GM06990 (cell line): Measurements from ENCODE around the gene KLHL21.
A peak's percentile ranks its signal among the peaks of the same experiment; 100 is the strongest.

Source experiments
- DNase-seq: peaks from one replicate; pipeline ENCODE4 v3.0.0-alpha.2; 2011; ENCODE audit not compliant: insufficient read length; ENCODE audit errors: extremely low read depth
- H3K27me3 ChIP-seq: replicated peaks from 2 replicates; pipeline ENCODE4 v1.6.0; 2011; ENCODE audit warnings: low read length; ENCODE audit not compliant: control insufficient read depth, insufficient read depth
- H3K36me3 ChIP-seq: 2 replicates; pipeline ENCODE4 v1.5.1; 2011; ENCODE audit warnings: low read length; ENCODE audit not compliant: control insufficient read depth, insufficient read depth
- H3K4me3 ChIP-seq: replicated peaks from 2 replicates; pipeline ENCODE4 v1.5.1; 2011; ENCODE audit warnings: low read depth, mild to moderate bottlenecking, control low read depth, low read length
- TF ChIP-seq, protein P1 (sequence below): IDR thresholded peaks from 2 replicates; pipeline ENCODE4 v1.5.1; 2011; ENCODE audit warnings: low read length, control low read depth, mild to moderate bottlenecking, inconsistent platforms; ENCODE audit not compliant: insufficient read depth, poor library complexity, severe bottlenecking

The KLHL21 gene

GRCh38 chr1:6554031-6554906 lies 48.4 kb downstream of the KLHL21 start, which contains the start of gene NOL9:
NOL9 (minus strand) TSS chr1:6554513; CDS start chr1:6554502, 11 bp downstream.
- Histone ChIP-seq H3K4me3 (peak within 1 kb of the TSS; percentile 91), H3K36me3 (peaks cover 6% of the 10 kb centered on the region), H3K27me3 (no peaks in the 10 kb centered on the region)
- TF ChIP-seq, protein P1, sequence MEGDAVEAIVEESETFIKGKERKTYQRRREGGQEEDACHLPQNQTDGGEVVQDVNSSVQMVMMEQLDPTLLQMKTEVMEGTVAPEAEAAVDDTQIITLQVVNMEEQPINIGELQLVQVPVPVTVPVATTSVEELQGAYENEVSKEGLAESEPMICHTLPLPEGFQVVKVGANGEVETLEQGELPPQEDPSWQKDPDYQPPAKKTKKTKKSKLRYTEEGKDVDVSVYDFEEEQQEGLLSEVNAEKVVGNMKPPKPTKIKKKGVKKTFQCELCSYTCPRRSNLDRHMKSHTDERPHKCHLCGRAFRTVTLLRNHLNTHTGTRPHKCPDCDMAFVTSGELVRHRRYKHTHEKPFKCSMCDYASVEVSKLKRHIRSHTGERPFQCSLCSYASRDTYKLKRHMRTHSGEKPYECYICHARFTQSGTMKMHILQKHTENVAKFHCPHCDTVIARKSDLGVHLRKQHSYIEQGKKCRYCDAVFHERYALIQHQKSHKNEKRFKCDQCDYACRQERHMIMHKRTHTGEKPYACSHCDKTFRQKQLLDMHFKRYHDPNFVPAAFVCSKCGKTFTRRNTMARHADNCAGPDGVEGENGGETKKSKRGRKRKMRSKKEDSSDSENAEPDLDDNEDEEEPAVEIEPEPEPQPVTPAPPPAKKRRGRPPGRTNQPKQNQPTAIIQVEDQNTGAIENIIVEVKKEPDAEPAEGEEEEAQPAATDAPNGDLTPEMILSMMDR: peak; percentile 98
- peak; percentile 95 for DNase-seq

GRCh38 chr1:6547301-6547700 lies 55.4 kb downstream of the KLHL21 start:
- Histone ChIP-seq H3K27me3 (no peaks in the 10 kb centered on the region), H3K4me3 (no peak overlapping the region), H3K36me3 (peaks cover 19% of the 10 kb centered on the region)
- no peak for DNase-seq
- TF ChIP-seq, protein P1: no peak

DNA sequence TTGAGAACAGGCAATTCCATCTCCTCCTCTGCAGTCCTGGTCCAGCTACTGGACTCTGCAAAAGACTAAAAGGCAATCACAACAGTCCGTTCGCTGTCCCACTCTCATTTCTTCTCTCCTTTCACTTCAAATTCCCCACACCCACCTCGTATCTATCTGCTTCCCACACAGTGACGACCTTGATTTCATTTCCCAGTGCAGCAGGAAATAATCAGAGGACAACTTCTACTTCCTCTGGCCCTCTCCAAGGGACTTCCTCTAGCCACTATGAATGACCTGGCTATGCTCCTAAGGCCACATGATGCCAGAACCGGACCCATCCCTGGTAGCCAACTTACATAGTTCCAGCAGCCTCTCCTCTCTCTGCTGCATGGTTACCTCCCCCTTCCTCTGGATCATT lies 56.3 kb downstream of the KLHL21 start:
- Histone ChIP-seq H3K4me3 (no peak overlapping the region), H3K36me3 (peaks cover 19% of the 10 kb centered on the region), H3K27me3 (no peaks in the 10 kb centered on the region)
- DNase-seq: no peak
- TF ChIP-seq, protein P1: no peak

DNA sequence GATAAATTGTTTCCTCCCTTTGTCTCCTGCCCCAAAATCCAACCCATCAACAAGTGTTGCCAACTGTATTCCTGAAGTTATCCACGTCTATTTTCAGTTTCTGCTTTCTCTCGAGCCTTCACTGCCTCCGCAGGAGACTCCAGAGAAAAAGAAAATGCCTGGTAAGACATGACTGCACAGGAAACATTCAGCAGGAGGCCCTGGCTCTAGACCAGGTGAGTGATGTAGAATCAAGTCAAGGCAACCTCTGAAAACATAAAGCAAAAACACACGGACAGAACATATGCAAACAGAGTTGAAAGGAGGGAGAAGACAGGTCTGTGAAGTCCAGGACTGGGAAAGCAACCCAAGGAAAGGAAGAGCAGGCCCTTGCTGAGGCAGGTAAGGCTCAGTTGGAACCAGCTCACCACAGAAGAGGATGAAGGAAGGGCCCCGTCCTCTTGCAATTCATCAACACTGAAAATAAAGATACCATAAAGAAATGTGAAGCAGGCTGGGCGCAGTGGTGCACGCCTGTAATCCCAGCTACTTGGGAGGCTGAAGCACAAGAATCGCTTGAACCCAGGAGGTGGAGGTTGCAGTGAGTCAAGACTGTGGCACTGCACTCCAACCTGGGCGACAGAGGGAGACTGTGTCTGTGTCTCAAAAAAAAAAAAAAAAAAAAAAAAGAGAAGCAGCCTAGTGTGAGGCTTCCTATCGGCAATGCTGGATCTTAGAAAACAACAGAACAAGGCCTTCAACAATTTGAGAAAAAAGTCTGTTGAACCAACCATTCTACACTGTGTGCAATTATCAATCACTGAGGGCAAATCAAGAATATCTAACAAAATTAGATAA lies 57.2 kb downstream of the KLHL21 start:
- TF ChIP-seq, protein P1: no peak
- peaks cover 17% of the 10 kb centered on the region for H3K36me3 ChIP-seq
- H3K4me3 ChIP-seq: no peak overlapping the region
- H3K27me3 ChIP-seq: no peaks in the 10 kb centered on the region
- no peak for DNase-seq

DNA sequence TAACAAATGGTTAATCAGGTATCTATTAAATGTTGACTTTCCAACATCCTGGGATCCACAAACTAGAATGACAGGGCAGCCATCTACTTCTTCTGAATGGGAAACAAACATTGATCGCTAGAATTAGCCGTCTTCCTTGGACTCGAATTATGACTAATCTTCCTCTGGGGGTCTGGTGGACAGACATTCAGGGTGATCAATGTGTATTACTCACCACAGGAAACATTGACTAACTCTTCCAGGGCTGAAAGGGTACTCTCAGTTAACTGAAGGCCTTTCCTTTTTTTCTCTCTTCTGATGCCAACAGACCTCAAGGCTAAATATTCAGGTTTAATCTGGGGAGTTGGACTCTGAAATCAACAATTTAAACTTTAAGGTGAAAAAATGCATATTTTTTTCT lies 57.8 kb downstream of the KLHL21 start:
- H3K36me3 ChIP-seq: peaks cover 14% of the 10 kb centered on the region
- TF ChIP-seq, protein P1: no peak

More for the DNA sequence above, 57.8 kb downstream of the KLHL21 start:
- Histone ChIP-seq H3K27me3 (no peaks in the 10 kb centered on the region), H3K4me3 (no peak overlapping the region)
- no peak for DNase-seq
